K562 (cell line): ENCODE results near the gene PKLR. TPM values are rescaled to one million over a fixed set of nuclear protein-coding genes. Genes with fewer than 3 reads are reported as not detected.
A peak's percentile ranks its signal among the peaks of the same experiment; 100 is the strongest.

Experiments used
- BRD4 ChIP-seq: fragments of 200-600 bp; sonication (generic); IDR thresholded peaks from 2 replicates; pipeline ENCODE4 v1.6.1; 2017; ENCODE audit warnings: inconsistent platforms
- CSDE1 ChIP-seq, 2 experiments: fragments of 450-650 bp; IDR thresholded peaks; 2 replicates each; pipeline ENCODE4 v1.6.1; 2016; ENCODE audit warnings: mild to moderate bottlenecking in 1 of 2
- ELF4 ChIP-seq: fragments of 450-650 bp; formaldehyde crosslinking; IDR thresholded peaks from 2 replicates; pipeline ENCODE4 v1.4.0; 2022; ENCODE audit warnings: missing genetic modification characterization
- ETS2 ChIP-seq: IDR thresholded peaks from 2 replicates; pipeline ENCODE4 v1.6.1; 2016; ENCODE audit warnings: borderline replicate concordance, missing genetic modification characterization, mild to moderate bottlenecking, moderate library complexity, missing compliant biosample characterization; ENCODE audit not compliant: poor library complexity, severe bottlenecking
- FOXK1 ChIP-seq: sonication (generic); formaldehyde crosslinking; IDR thresholded peaks from 2 replicates; pipeline ENCODE4 v1.8.0; 2022; ENCODE audit warnings: missing genetic modification reagents, mild to moderate bottlenecking, borderline replicate concordance
- HNRNPL ChIP-seq: fragments of 200-400 bp; formaldehyde crosslinking; IDR thresholded peaks from 2 replicates; pipeline ENCODE4 v1.6.1; 2017; ENCODE audit warnings: low read depth, mild to moderate bottlenecking, low read length
- MLLT1 ChIP-seq, 2 experiments: fragments of 450-650 bp; IDR thresholded peaks; 2 replicates each; pipeline ENCODE4 v1.6.1; 2016
- MYBL2 ChIP-seq, 2 experiments: fragments of 450-650 bp in 1 of 2; sonication (generic) in 1 of 2; formaldehyde crosslinking in 1 of 2; IDR thresholded peaks; 2 replicates each; pipeline versions ENCODE4 v1.6.1 to v1.8.1; 2017 to 2022; ENCODE audit warnings: borderline replicate concordance in 1 of 2, inconsistent platforms in 1 of 2, low read depth in 1 of 2, mild to moderate bottlenecking in 1 of 2, missing genetic modification reagents in 1 of 2, moderate library complexity in 1 of 2
- NCOA1 ChIP-seq: fragments of 450-650 bp; IDR thresholded peaks from 2 replicates; pipeline ENCODE4 v1.6.1; 2016; ENCODE audit warnings: low read depth
- NCOA4 ChIP-seq: fragments of 450-650 bp; IDR thresholded peaks from 2 replicates; pipeline ENCODE4 v1.6.1; 2018; ENCODE audit warnings: mild to moderate bottlenecking; ENCODE audit not compliant: partially characterized antibody
- NELFE ChIP-seq: IDR thresholded peaks from 2 replicates; pipeline ENCODE4 v1.6.1; 2011; ENCODE audit warnings: mild to moderate bottlenecking; ENCODE audit not compliant: insufficient read depth, insufficient read length
- NKRF ChIP-seq: fragments of 450-650 bp; IDR thresholded peaks from 2 replicates; pipeline ENCODE4 v1.6.1; 2016; ENCODE audit warnings: borderline replicate concordance
- PHF21A ChIP-seq: fragments of 450-650 bp; IDR thresholded peaks from 2 replicates; pipeline ENCODE4 v1.6.1; 2017; ENCODE audit warnings: low read depth, borderline replicate concordance
- POLR3G ChIP-seq: IDR thresholded peaks from 2 replicates; pipeline ENCODE4 v1.6.1; 2011; ENCODE audit not compliant: insufficient read length, insufficient replicate concordance; ENCODE audit errors: extremely low read depth
- PYGO2 ChIP-seq: fragments of 450-650 bp; IDR thresholded peaks from 2 replicates; pipeline ENCODE4 v1.6.1; 2016; ENCODE audit warnings: mild to moderate bottlenecking, missing genetic modification characterization, moderate library complexity, missing compliant biosample characterization
- SP1 ChIP-seq: sonication (generic); formaldehyde crosslinking; IDR thresholded peaks from 2 replicates; pipeline ENCODE4 v1.8.1; 2022; ENCODE audit warnings: mild to moderate bottlenecking, missing genetic modification reagents
- TEAD2 ChIP-seq: fragments of 450-650 bp; IDR thresholded peaks from 2 replicates; pipeline ENCODE4 v1.6.1; 2016; ENCODE audit warnings: missing genetic modification characterization, control low read depth, missing compliant biosample characterization
- ZBTB2 ChIP-seq: fragments of 450-650 bp; IDR thresholded peaks from 2 replicates; pipeline ENCODE4 v1.6.1; 2016; ENCODE audit warnings: antibody characterized with exemption
- ZBTB34 ChIP-seq: fragments of 250-450 bp; sonication (Bioruptor Pico); IDR thresholded peaks from 2 replicates; pipeline ENCODE4 v1.8.0; 2021; ENCODE audit warnings: mild to moderate bottlenecking, moderate library complexity
- ZNF511 ChIP-seq: sonication (generic); formaldehyde crosslinking; IDR thresholded peaks from 2 replicates; pipeline ENCODE4 v1.8.0; 2022; ENCODE audit warnings: mild to moderate bottlenecking, missing genetic modification reagents
- ZNF785 ChIP-seq: fragments of 250-450 bp; sonication (Bioruptor Pico); IDR thresholded peaks from 2 replicates; pipeline ENCODE4 v1.4.0; 2020; ENCODE audit warnings: mild to moderate bottlenecking
- polyA plus RNA-seq, 8 experiments: library from polyadenylated mRNA; depleted of rRNA in 4 of 8; stranded (reverse) in 5 of 8; unstranded in 3 of 8; fragments of >200 nt; fragmentation: Nextera tagmentation in 2 of 8; fragmentation: Illumina TruSeq in 1 of 8; extraction: Ambion mirVana in 2 of 8; extraction: Trizol in 1 of 8; gene quantifications; 2 replicates each; pipeline versions ENCODE4 v1.2.1 to v1.2.3, GENCODE V29; 2011 to 2014; ENCODE audit warnings: inconsistent platforms in 1 of 8, missing spikeins in 1 of 8
- total RNA-seq, 7 experiments: library from RNA; depleted of rRNA in 6 of 7; stranded (reverse); fragments of >200 nt in 6 of 7; fragmentation: Illumina TruSeq in 2 of 7; extraction: Trizol in 2 of 7; gene quantifications; 2 replicates each; pipeline versions ENCODE4 v1.2.1 to v1.2.3, GENCODE V29; 2011 to 2021; ENCODE audit warnings: low replicate concordance in 1 of 7

PKLR gene
- total and polyA plus RNA-seq, 9 of the 15 experiments (the other 6 are each of a cell fraction or from before 2014, with no cell fraction given), result 10.7 to 78.4 (median 38.2) TPM

GRCh38 chr1:155244368-155245162 lies 56.7 kb downstream of the PKLR start (continued):
- peak; percentile 99 for TF ChIP-seq ZBTB2
- TF ChIP-seq NCOA4, result peak; percentile 57
- peak; percentile 95; the same call in 1 of the 2 replicates for TF ChIP-seq FOXK1
- no peak for TF ChIP-seq POLR3G
- TF ChIP-seq ZNF785, result no peak
- peak; percentile 96 for TF ChIP-seq ZNF511 (CRISPR knock-in tag)
- peak; percentile 59; the same call in 1 of the 2 replicates for TF ChIP-seq BRD4
- no peak for TF ChIP-seq ETS2 (tag)
- TF ChIP-seq PHF21A, result peak; percentile 99
- TF ChIP-seq PYGO2 (tag), result no peak
- no peak for TF ChIP-seq CSDE1 (IDR thresholded peaks at IDR 0.05)
- no peak for TF ChIP-seq HNRNPL
- peak; percentile 52; the same call in 1 of the 2 replicates for TF ChIP-seq ZBTB34 (CRISPR knock-in tag)
- TF ChIP-seq SP1 (CRISPR knock-in tag), result peak; percentile 100
- TF ChIP-seq NKRF, result peak; percentile 82
- TF ChIP-seq MYBL2 (IDR thresholded peaks at IDR 0.05; ENCODE audit: low read depth), result peak; percentile 96
- no peak for TF ChIP-seq MYBL2 (CRISPR knock-in tag; IDR thresholded peaks at IDR 0.05; ENCODE audit: borderline replicate concordance)
- peak; percentile 96 for TF ChIP-seq ELF4 (CRISPR knock-in tag)
- no peak for TF ChIP-seq TEAD2 (tag)
- TF ChIP-seq NELFE, result no peak
- peak; percentile 94 to 97 for TF ChIP-seq MLLT1 (IDR thresholded peaks at IDR 0.05)
- peak; percentile 91 for TF ChIP-seq NCOA1
